ENCODE results near the gene ENHO.

- TF ChIP-seq, protein P1, sequence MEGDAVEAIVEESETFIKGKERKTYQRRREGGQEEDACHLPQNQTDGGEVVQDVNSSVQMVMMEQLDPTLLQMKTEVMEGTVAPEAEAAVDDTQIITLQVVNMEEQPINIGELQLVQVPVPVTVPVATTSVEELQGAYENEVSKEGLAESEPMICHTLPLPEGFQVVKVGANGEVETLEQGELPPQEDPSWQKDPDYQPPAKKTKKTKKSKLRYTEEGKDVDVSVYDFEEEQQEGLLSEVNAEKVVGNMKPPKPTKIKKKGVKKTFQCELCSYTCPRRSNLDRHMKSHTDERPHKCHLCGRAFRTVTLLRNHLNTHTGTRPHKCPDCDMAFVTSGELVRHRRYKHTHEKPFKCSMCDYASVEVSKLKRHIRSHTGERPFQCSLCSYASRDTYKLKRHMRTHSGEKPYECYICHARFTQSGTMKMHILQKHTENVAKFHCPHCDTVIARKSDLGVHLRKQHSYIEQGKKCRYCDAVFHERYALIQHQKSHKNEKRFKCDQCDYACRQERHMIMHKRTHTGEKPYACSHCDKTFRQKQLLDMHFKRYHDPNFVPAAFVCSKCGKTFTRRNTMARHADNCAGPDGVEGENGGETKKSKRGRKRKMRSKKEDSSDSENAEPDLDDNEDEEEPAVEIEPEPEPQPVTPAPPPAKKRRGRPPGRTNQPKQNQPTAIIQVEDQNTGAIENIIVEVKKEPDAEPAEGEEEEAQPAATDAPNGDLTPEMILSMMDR (IDR thresholded peaks at IDR 0.05; ENCODE audit: low read depth, low read length, poor library complexity, severe bottlenecking), result no peak
- TF ChIP-seq EZH2phosphoT487 (IDR thresholded peaks at IDR 0.05; ENCODE audit: borderline replicate concordance, low read length), result no peak
These were observed 26.6 kb downstream of the ENHO start for GRCh38 chr9:34496149-34496712.

Data from DOHH2 (cell line).